ENCODE measurements around the gene COL6A2.
A peak's percentile ranks its signal among the peaks of the same experiment; 100 is the strongest.
"Not testable (repeated sequence)": the region's sequence is repeated elsewhere in the genome, so short reads cannot be mapped to it uniquely, and the experiment has no call there.

COL6A2 gene

DNA sequence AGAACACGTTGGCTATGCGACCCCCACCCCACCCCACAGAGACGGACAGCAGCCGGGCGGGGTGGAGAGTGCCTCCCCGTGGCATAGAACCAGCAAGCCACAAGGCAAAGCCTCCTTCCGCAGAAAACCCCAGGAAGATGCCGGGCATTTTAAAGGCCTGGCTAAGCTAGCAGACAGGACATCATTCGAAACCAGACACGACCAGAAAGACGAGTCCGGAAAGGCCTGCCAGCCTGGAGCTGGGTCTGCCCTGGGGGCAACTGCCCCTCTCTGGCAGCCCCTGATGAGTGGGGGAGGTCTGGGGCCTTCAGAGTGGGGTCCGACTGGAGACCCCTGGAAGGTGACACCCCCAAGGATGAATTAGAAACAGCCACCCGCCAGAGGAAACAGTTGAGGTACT lies 48.9 kb downstream of the COL6A2 start:
- in situ Hi-C loops (cut with MboI; ENCODE audit: low sequenced_read_pairs, unreplicated experiment): no loop called here
- TF ChIP-seq, protein P1, sequence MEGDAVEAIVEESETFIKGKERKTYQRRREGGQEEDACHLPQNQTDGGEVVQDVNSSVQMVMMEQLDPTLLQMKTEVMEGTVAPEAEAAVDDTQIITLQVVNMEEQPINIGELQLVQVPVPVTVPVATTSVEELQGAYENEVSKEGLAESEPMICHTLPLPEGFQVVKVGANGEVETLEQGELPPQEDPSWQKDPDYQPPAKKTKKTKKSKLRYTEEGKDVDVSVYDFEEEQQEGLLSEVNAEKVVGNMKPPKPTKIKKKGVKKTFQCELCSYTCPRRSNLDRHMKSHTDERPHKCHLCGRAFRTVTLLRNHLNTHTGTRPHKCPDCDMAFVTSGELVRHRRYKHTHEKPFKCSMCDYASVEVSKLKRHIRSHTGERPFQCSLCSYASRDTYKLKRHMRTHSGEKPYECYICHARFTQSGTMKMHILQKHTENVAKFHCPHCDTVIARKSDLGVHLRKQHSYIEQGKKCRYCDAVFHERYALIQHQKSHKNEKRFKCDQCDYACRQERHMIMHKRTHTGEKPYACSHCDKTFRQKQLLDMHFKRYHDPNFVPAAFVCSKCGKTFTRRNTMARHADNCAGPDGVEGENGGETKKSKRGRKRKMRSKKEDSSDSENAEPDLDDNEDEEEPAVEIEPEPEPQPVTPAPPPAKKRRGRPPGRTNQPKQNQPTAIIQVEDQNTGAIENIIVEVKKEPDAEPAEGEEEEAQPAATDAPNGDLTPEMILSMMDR (IDR thresholded peaks at IDR 0.05; ENCODE audit: borderline replicate concordance, control extremely low read depth, extremely low read depth, insufficient read depth, missing control alignments): no peak
- DNase-seq (ENCODE audit: low spot score): no peak

DNA sequence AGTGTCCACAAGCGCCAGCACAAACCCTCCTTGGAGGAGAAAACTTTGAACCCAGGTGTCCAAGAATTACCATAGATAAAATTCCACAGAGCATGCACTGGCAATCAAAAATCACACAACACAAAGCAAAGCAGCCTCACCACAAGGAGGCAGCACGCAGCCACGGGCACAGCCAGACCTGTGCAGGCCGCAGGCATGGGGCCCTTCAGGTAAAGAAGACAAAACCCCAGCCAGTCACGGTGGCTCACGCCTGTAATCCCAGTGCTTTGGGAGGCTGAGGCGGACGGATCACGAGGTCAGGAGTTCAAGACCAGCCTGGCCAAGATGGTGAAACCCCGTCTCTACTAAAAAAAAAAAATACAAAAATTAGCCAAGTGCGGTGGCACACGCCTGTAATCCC lies 49.5 kb downstream of the COL6A2 start:
- peak; percentile 75 for DNase-seq (ENCODE audit: low spot score)
- in situ Hi-C loops (cut with MboI; ENCODE audit: low sequenced_read_pairs, unreplicated experiment): not testable (repeated sequence)
- TF ChIP-seq, protein P1 (IDR thresholded peaks at IDR 0.05; ENCODE audit: borderline replicate concordance, control extremely low read depth, extremely low read depth, insufficient read depth, missing control alignments): peak; percentile 73

DNA sequence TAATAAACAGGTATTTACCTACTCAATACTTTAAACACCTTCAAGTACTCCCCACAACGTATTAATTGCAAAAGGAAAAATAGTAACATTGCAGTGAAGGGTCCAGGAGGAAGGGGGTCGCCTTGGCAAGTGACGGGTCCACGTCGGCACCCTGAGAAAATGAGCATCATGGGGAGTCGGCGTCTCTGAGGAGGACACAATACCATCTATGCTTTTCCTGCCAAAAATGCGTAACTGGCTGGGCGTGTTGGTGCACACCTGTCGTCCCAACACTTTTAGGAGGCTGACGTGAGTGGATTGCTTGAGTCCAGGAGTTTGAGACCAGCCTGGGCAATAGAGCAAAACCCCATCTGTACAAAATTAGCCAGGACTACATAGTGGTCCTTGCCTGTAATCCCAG lies 50.2 kb downstream of the COL6A2 start:
- TF ChIP-seq, protein P1 (IDR thresholded peaks at IDR 0.05; ENCODE audit: borderline replicate concordance, control extremely low read depth, extremely low read depth, insufficient read depth, missing control alignments): no peak
- in situ Hi-C loops (cut with MboI; ENCODE audit: low sequenced_read_pairs, unreplicated experiment): no loop called here
- no peak for DNase-seq (ENCODE audit: low spot score)

DNA sequence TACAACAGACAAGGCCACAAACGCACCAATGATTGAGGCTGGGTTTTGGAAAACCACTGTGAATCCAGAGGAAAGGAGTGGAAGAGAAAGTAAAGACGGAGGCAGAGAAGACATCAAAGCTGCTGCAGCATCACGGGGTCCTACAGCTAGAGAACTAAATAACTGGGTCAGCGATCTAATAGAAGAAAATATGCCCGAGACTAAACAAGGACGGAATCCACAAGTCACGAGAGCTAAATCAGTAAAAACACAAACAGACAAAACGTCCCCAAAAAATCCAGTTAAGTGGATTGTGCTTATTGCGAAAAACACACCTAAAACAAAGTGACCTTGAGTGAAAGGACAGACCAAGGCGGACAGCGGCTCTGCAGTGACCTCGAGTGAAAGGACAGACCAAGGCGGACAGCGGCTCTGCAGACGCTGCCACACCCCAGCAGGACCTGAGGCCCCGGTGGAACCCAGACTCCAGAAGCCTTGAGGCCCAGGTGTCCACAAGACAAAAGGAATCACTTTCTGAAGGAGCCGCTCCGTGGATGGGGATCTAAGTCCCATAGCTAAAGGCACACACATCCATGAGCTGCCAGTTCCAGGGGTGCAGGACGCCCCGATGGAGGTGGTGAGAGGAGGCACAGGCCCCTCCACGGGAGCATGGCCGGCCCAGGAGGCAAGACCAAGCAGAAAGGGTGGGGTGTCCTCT lies 51.4 kb downstream of the COL6A2 start:
- in situ Hi-C loops (cut with MboI; ENCODE audit: low sequenced_read_pairs, unreplicated experiment): no loop called here
- DNase-seq (ENCODE audit: low spot score): no peak
- TF ChIP-seq, protein P1 (IDR thresholded peaks at IDR 0.05; ENCODE audit: borderline replicate concordance, control extremely low read depth, extremely low read depth, insufficient read depth, missing control alignments): no peak

DNA sequence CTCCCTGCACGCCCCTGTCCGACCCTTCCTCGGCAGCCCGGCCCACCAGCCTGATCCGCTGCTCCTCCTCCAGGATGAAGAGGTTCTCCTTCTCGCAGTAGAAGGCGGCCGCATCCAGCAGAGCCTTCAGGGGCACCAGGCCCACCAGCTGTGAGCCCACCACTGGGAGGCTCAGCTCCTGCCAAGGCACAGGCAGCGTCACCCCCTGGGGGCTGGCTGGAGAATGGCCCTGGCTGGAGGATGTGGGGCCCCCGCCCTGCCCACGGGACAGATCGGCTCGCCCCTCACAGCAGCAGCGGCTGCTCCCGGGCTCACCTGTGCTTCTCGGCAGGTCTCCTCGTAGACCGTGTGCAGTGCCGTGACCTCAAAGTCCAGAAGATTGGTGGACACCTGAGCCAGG lies 52.2 kb downstream of the COL6A2 start:
- no peak for DNase-seq (ENCODE audit: low spot score)
- TF ChIP-seq, protein P1 (IDR thresholded peaks at IDR 0.05; ENCODE audit: borderline replicate concordance, control extremely low read depth, extremely low read depth, insufficient read depth, missing control alignments): no peak
- in situ Hi-C loops (cut with MboI; ENCODE audit: low sequenced_read_pairs, unreplicated experiment): no loop called here

DNA sequence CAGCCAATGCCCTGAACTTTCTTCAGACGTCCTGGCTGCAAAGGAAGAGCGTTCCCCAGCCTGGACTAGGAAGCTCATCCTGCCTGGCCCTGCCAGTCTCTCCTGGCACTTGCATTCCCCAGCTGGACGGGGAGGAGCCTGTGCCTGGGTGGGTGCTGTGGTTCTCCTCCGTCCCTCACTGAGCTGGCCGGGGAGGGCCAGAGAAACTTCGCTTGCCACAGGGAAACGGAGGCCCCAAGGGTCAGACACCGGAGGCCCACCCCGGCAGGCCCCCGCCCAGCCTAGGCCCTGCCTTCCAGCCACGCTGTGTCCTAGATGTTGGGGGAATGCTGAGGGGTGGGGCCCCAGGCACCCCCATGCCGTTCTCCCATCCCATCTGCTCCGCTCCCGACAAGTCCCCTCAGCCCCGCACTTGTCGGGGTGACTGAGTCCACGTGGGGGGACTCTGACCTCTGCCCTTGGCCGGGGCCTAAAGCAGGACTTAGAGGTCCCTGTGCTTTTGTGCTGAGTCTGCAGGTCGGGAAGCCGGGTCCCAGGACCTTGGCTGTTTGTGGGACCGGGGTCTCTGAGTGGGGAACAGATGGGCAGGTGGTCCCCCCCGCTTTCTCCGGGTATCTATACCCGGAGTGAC lies 52.7 kb downstream of the COL6A2 start:
- in situ Hi-C loops (cut with MboI; ENCODE audit: low sequenced_read_pairs, unreplicated experiment): no loop called here
- no peak for DNase-seq (ENCODE audit: low spot score)
- TF ChIP-seq, protein P1 (IDR thresholded peaks at IDR 0.05; ENCODE audit: borderline replicate concordance, control extremely low read depth, extremely low read depth, insufficient read depth, missing control alignments): no peak
